Fibroblast of mammary gland (primary cell): Measurements from ENCODE around the gene TRIL.

ENCODE experiments used
- DNase-seq: peaks from one replicate; pipeline ENCODE4 v3.0.0-alpha.2; 2010; ENCODE audit warnings: low read depth
- H3K4me3 ChIP-seq: 2 replicates; pipeline ENCODE4 v1.5.1; 2011; ENCODE audit warnings: low read depth, mild to moderate bottlenecking, low read length, moderate library complexity; ENCODE audit not compliant: control insufficient read depth
- CTCF ChIP-seq: conservative IDR thresholded peaks from 2 replicates; pipeline ENCODE4 v1.5.1; 2011; ENCODE audit warnings: low read depth, low read length, inconsistent platforms; ENCODE audit not compliant: control insufficient read depth, insufficient read depth

Gene TRIL

GRCh38 chr7:28939844-28940544 lies 18.1 kb downstream of the TRIL start:
- no peak for DNase-seq
- no peak overlapping the region for H3K4me3 ChIP-seq
- TF ChIP-seq CTCF: no peak

- H3K4me3 ChIP-seq: no peak overlapping the region
- no peak for DNase-seq
- TF ChIP-seq CTCF: no peak
Measured at GRCh38 chr7:28939367-28939766, 18.8 kb downstream of the TRIL start.

GRCh38 chr7:28937619-28938018 lies 20.5 kb downstream of the TRIL start:
- no peak for TF ChIP-seq CTCF
- DNase-seq: no peak
- no peak overlapping the region for H3K4me3 ChIP-seq

GRCh38 chr7:28937103-28937502 lies 21.0 kb downstream of the TRIL start:
- no peak for TF ChIP-seq CTCF
- no peak for DNase-seq
- H3K4me3 ChIP-seq: no peak overlapping the region

- no peak for DNase-seq
- TF ChIP-seq CTCF: no peak
- H3K4me3 ChIP-seq: no peak overlapping the region
Measured at GRCh38 chr7:28933846-28934320, 24.2 kb downstream of the TRIL start.

- no peak for DNase-seq
- no peak overlapping the region for H3K4me3 ChIP-seq
- no peak for TF ChIP-seq CTCF
Measured at GRCh38 chr7:28931565-28931964, 26.6 kb downstream of the TRIL start.

- peak; percentile 88 for DNase-seq
- peak; percentile 79 for TF ChIP-seq CTCF
- peak overlapping the region; percentile 43 for H3K4me3 ChIP-seq
Measured at GRCh38 chr7:28926871-28927597, 31.1 kb downstream of the TRIL start.
